CD4-positive, alpha-beta T cell (primary cell): Measurements from ENCODE around the gene SYCE3. TPM values are rescaled to one million over a fixed set of nuclear protein-coding genes. Genes with fewer than 3 reads are reported as not detected.

Source experiments
- ATAC-seq: fragments of 200-7000 bp; cut with Tn5 transposase; one replicate; pipeline ENCODE4 v1.10.0; 2022; ENCODE audit warnings: mild to moderate bottlenecking; ENCODE audit not compliant: poor library complexity
- CTCF ChIA-PET: fragments of 350-600 bp; sonication (Branson Sonifier 250); formaldehyde crosslinking; loops from one replicate; lab custom pipeline; 2021; ENCODE audit warnings: antibody characterized with exemption, inconsistent platforms; lab: Charles Lee
- POLR2A ChIA-PET: fragments of 350-600 bp; sonication (Branson Sonifier 250); formaldehyde crosslinking; loops from one replicate; lab custom pipeline; 2021; ENCODE audit warnings: antibody characterized with exemption, inconsistent platforms; lab: Charles Lee
- DNase-seq, 14 experiments: peaks; one replicate each; pipeline ENCODE4 v3.0.0-alpha.2; 2013 to 2020; ENCODE audit warnings: mixed read lengths in 2 of 14
- H3K27ac ChIP-seq, 2 donors: one replicate each; pipeline versions ENCODE4 v1.5.1 to v1.7.0; 2013; ENCODE audit warnings: low read length in 2 of 2, low read depth in 1 of 2, mild to moderate bottlenecking in 1 of 2
- H3K27me3 ChIP-seq, 2 experiments: 1 replicate in 1 of 2; 2 replicates in 1 of 2; pipeline versions ENCODE4 v1.6.1 to v1.7.0; 2013; ENCODE audit warnings: low read length in 2 of 2, control low read depth in 1 of 2, mild to moderate bottlenecking in 1 of 2, moderate library complexity in 1 of 2; ENCODE audit not compliant: insufficient read depth in 2 of 2, control insufficient read depth in 1 of 2
- H3K36me3 ChIP-seq: one replicate; pipeline ENCODE4 v1.6.1; 2013; ENCODE audit warnings: low read length, control low read depth; ENCODE audit not compliant: insufficient read depth
- H3K4me1 ChIP-seq: one replicate; pipeline ENCODE4 v1.6.1; 2013; ENCODE audit warnings: low read length, control low read depth; ENCODE audit not compliant: insufficient read depth
- H3K4me3 ChIP-seq: one replicate; pipeline ENCODE4 v1.5.1; 2013; ENCODE audit warnings: mild to moderate bottlenecking, low read length, moderate library complexity
- H3K9me3 ChIP-seq, 2 experiments: 1 replicate in 1 of 2; 2 replicates in 1 of 2; pipeline versions ENCODE4 v1.6.1 to v1.7.0; 2013; ENCODE audit warnings: low read length in 2 of 2, mild to moderate bottlenecking in 2 of 2, control low read depth in 1 of 2, moderate library complexity in 1 of 2; ENCODE audit not compliant: control insufficient read depth in 1 of 2, insufficient read depth in 1 of 2
- H3K27ac Mint-ChIP-seq: one replicate; pipeline ENCODE4 v1.8.0; 2020; ENCODE audit warnings: mixed read lengths
- H3K27me3 Mint-ChIP-seq: one replicate; pipeline ENCODE4 v1.8.0; 2021; ENCODE audit warnings: mixed read lengths
- H3K36me3 Mint-ChIP-seq: one replicate; pipeline ENCODE4 v1.8.0; 2021; ENCODE audit warnings: low read depth, mixed read lengths
- H3K4me1 Mint-ChIP-seq: one replicate; pipeline ENCODE4 v1.8.0; 2021; ENCODE audit warnings: low read depth, mixed read lengths
- H3K4me3 Mint-ChIP-seq: one replicate; pipeline ENCODE4 v1.8.0; 2020; ENCODE audit warnings: mild to moderate bottlenecking, mixed read lengths
- H3K9me3 Mint-ChIP-seq: one replicate; pipeline ENCODE4 v1.8.0; 2020; ENCODE audit warnings: mixed read lengths
- intact Hi-C, 2 experiments: fragments of 100-400 bp; cut with DNase I in 1 of 2; cut with micrococcal nuclease in 1 of 2; formaldehyde crosslinking; loops; one replicate each; pipeline versions ENCODE4 v1.15.1 to v1.9.0; 2023 to 2025; cut with DNase I, micrococcal nuclease
- total RNA-seq, 174 experiments: library from RNA in 2 of 174; stranded (reverse) in 2 of 174; gene quantifications; one replicate each; pipeline ENCODE4 v1.2.3 and lab custom pipeline; 2021 to 2026
- TF ChIP-seq, protein P1 (sequence below): fragments of 200-600 bp; IDR thresholded peaks from one replicate; pipeline ENCODE4 v1.8.0; 2022; ENCODE audit warnings: antibody characterized with exemption, mild to moderate bottlenecking

Gene SYCE3
- total RNA-seq, 2 experiments from 2014 or later, result not detected

DNA sequence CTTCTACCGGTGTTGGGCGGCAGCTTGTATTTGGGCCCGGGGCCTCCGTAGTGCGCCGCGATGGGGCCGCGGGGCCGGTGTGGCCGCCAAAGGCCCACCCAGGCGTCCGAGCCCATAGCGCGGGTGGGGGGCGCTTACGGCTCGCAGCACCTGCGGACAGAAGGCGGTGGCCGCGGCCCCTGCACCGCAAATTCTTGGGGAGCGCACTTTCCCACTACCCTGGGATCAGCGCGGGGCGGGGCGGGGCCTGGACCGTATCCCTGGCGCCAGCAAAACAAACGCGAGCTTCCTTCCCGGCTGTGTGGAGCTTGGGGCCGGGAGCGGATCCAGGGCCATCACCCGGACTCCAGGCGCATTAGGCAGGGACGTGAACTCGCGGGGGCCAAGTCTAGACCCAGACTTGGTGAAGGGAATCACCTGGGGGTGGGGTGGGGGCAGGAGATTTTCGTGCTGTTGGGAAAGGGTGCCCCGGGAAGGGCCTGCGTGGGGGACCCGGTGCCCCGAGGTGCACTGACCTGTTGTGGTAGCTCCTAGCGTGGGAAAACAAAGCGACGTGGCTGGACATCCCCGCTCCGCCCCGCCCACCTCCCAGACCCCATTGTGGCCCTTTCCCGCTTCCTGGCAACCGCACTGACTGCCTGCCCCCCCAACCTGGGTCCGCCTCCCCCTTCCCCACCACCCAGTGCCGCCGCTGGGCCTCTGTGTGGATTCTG is 30.6 kb downstream of the SYCE3 start:
- ChIA-PET POLR2A (interaction anchor here (1.0 to 2.4 kb wide), 9 partner anchors 7 to 89 kb away, joined by 3 to 15 read pairs (median 6); partner anchors contain the start of genes KLHDC7B, LMF2, NCAPH2 and SYCE3), CTCF (interaction anchor here (0.7 to 1.0 kb wide), 2 partner anchors 13 to 31 kb away, joined by 3 to 4 read pairs; partner anchors contain the start of gene SYCE3)
- DNase-seq (peak in 2 of 14 experiments; percentile 34 to 40), ATAC-seq (no peak)
- Histone ChIP-seq H3K4me1 (peaks cover 69% of the 10 kb centered on the region), H3K9me3 (no peaks in the 10 kb centered on the region), H3K27me3 (no peaks in the 10 kb centered on the region), H3K36me3 (no peaks in the 10 kb centered on the region), H3K4me3 (peak overlapping the region; percentile 80), H3K27ac (peak overlapping the region; percentile 68 to 90)
- Mint-ChIP-seq H3K9me3 (no peaks in the 10 kb centered on the region), H3K4me1 (peaks cover 39% of the 10 kb centered on the region), H3K27me3 (peaks cover 13% of the 10 kb centered on the region), H3K27ac (peak overlapping the region; percentile 88), H3K36me3 (peaks cover 4% of the 10 kb centered on the region), H3K4me3 (peak overlapping the region; percentile 87)
- intact Hi-C loops, result loop anchor here in 1 of 2 experiments (2.0 kb wide), 1 partner anchor 13 kb away; the partner anchor contains the start of gene KLHDC7B
- TF ChIP-seq, protein P1, sequence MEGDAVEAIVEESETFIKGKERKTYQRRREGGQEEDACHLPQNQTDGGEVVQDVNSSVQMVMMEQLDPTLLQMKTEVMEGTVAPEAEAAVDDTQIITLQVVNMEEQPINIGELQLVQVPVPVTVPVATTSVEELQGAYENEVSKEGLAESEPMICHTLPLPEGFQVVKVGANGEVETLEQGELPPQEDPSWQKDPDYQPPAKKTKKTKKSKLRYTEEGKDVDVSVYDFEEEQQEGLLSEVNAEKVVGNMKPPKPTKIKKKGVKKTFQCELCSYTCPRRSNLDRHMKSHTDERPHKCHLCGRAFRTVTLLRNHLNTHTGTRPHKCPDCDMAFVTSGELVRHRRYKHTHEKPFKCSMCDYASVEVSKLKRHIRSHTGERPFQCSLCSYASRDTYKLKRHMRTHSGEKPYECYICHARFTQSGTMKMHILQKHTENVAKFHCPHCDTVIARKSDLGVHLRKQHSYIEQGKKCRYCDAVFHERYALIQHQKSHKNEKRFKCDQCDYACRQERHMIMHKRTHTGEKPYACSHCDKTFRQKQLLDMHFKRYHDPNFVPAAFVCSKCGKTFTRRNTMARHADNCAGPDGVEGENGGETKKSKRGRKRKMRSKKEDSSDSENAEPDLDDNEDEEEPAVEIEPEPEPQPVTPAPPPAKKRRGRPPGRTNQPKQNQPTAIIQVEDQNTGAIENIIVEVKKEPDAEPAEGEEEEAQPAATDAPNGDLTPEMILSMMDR, result no peak

DNA sequence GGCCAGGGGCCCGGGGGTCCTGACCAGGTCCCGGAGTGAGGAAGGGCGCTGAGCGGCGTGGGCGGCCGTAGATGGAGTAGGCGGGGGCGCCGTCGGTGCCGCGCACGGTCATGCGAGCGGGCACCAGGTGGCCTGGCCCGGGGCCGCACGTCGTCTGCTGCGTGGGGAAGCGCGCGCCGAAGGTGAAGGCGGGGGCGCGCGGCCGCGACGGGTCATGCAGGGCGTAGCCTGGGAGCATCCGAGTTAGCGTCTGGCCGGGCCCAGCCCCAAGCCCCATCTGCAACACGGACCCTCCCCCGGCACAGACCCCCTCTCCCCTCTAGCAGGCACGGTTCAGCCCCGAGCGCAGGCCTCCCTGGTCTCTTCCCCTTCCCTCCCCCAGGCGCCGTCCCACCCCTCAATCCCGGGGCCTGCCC is 31.2 kb downstream of the SYCE3 start:
- TF ChIP-seq, protein P1, result no peak
- no peaks in the 10 kb centered on the region for H3K27me3 ChIP-seq
- H3K27ac ChIP-seq, result peak overlapping the region; percentile 90 to 98
- H3K4me1 ChIP-seq, result peaks cover 74% of the 10 kb centered on the region
- Mint-ChIP-seq H3K9me3 (no peaks in the 10 kb centered on the region), H3K36me3 (peaks cover 4% of the 10 kb centered on the region), H3K4me3 (peak overlapping the region; percentile 87), H3K27me3 (peaks cover 13% of the 10 kb centered on the region), H3K4me1 (peaks cover 45% of the 10 kb centered on the region), H3K27ac (peak overlapping the region; percentile 88)
- peak overlapping the region; percentile 80 for H3K4me3 ChIP-seq
- ChIA-PET CTCF (no interaction called here), POLR2A (interaction anchor here (1.0 to 2.4 kb wide), 8 partner anchors 8 to 90 kb away, joined by 4 to 15 read pairs (median 7); partner anchors contain the start of genes KLHDC7B, LMF2, NCAPH2 and SYCE3)
- no peaks in the 10 kb centered on the region for H3K36me3 ChIP-seq
- ATAC-seq (peak; percentile 50), DNase-seq (peak; percentile 27 to 84 (median 64))
- H3K9me3 ChIP-seq, result no peaks in the 10 kb centered on the region
- intact Hi-C loops, result loop anchor here in 1 of 2 experiments (2.0 kb wide), 1 partner anchor 13 kb away; the partner anchor contains the start of gene KLHDC7B

DNA sequence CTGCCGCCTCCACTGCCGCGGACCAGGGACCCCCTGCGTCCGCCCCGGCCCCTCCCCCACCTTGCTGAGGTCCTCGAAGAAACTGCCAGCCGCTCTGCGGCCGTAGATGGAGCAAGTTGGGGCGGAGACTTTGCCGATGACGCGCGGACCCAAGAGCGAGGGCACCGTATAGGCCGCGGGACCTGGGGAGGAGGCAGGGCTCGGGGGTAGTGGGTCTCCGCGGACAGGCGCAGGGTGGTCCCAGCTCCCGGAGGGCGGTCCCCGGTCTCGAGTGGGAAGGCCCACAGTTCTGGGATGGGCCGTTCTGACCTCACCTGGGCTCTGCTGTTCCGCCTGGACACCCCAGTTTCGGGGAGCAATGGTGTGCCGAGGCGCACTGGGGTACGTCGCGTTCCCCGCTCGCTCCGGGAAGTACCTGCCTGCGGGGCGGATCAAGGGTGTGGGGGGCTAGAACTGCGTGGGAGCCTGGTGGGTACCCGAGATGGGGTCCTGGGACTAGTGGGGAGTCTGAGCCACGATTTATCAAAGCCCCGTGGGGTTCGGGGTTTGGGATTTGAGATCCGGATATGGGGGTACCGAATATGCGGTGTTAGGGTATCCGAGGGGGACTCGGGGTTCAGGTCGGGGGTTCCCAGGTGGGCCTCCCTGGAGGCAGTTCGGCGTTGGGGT is 31.7 kb downstream of the SYCE3 start:
- no peaks in the 10 kb centered on the region for H3K27me3 ChIP-seq
- CTCF ChIA-PET, result no interaction called here
- intact Hi-C loops, result loop anchor here in 1 of 2 experiments (2.0 kb wide), 1 partner anchor 14 kb away; the partner anchor contains the start of gene KLHDC7B
- ATAC-seq, result peak; percentile 46
- Mint-ChIP-seq H3K27me3 (peaks cover 13% of the 10 kb centered on the region), H3K36me3 (peaks cover 4% of the 10 kb centered on the region), H3K9me3 (no peaks in the 10 kb centered on the region), H3K4me3 (peak overlapping the region; percentile 87), H3K4me1 (peaks cover 45% of the 10 kb centered on the region), H3K27ac (peak overlapping the region; percentile 88)
- TF ChIP-seq, protein P1, result no peak
- peak; percentile 59 to 90 (median 75) for DNase-seq
- peak overlapping the region; percentile 80 for H3K4me3 ChIP-seq
- POLR2A ChIA-PET, result interaction anchor here (0.6 to 2.4 kb wide), 9 partner anchors 9 to 90 kb away, joined by 3 to 15 read pairs (median 6); partner anchors contain the start of genes KLHDC7B, LMF2, NCAPH2 and SYCE3
- peak overlapping the region; percentile 90 to 98 for H3K27ac ChIP-seq
- no peaks in the 10 kb centered on the region for H3K9me3 ChIP-seq
- peaks cover 77% of the 10 kb centered on the region for H3K4me1 ChIP-seq
- H3K36me3 ChIP-seq, result no peaks in the 10 kb centered on the region
